NCI-H1694 (cell line): ENCODE results near the gene CCN2.

Experiments
- DNase-seq: peaks from one replicate; lab custom pipeline; 2025; lab: John Stamatoyannopoulos, UW

Gene CCN2, protein sequence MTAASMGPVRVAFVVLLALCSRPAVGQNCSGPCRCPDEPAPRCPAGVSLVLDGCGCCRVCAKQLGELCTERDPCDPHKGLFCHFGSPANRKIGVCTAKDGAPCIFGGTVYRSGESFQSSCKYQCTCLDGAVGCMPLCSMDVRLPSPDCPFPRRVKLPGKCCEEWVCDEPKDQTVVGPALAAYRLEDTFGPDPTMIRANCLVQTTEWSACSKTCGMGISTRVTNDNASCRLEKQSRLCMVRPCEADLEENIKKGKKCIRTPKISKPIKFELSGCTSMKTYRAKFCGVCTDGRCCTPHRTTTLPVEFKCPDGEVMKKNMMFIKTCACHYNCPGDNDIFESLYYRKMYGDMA

DNA sequence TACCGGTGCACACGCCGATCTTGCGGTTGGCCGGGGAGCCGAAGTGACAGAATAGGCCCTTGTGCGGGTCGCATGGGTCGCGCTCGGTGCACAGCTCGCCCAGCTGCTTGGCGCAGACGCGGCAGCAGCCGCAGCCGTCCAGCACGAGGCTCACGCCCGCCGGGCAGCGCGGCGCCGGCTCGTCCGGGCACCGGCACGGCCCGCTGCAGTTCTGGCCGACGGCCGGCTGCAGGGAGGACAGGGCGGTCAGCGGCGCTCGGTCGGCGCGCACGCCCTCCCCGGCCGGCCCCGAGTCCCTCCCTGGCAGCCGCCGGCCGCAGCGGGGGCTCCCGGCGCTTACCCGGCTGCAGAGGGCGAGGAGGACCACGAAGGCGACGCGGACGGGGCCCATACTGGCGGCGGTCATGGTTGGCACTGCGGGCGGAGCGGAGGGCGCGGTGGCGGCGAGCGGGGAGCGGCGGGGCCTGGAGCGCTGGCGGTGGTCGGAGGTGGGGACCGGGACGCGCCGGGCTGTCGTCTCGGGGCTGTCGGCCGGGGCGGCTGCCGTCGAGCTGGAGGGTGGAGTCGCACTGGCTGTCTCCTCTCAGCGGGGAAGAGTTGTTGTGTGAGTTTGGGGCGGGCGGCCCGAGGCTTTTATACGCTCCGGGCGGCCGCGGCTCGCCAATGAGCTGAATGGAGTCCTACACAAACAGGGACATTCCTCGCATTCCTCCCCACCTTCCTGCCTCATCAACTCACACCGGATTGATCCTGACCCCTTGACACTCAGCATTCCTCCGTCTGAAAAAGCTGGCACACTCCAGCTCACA, at the start of gene CCN2:
CCN2 (minus strand) TSS at position 606 of the 809 bp plus-strand sequence; CDS start at position 406, 200 bp downstream.
- DNase-seq = no peak

DNA sequence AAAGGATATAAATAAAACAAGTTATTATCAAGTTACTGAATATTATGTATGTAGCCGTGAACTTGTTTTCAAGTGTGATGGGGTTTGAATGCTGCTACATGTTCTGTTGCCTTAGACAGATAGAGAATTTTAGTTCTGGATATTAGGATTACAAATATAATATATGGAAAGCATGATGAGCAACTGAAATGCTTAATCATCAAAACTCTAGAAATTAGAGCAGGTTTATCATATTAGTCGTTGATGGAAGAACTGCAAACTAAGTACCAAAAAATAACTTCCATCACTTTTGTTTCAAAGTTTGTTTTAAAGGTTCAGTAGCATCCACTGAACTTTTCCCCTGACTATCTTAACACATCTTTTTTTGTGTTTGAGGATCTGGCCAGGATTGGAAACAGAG, 49.1 kb upstream of the CCN2 start:
- DNase-seq = no peak

DNA sequence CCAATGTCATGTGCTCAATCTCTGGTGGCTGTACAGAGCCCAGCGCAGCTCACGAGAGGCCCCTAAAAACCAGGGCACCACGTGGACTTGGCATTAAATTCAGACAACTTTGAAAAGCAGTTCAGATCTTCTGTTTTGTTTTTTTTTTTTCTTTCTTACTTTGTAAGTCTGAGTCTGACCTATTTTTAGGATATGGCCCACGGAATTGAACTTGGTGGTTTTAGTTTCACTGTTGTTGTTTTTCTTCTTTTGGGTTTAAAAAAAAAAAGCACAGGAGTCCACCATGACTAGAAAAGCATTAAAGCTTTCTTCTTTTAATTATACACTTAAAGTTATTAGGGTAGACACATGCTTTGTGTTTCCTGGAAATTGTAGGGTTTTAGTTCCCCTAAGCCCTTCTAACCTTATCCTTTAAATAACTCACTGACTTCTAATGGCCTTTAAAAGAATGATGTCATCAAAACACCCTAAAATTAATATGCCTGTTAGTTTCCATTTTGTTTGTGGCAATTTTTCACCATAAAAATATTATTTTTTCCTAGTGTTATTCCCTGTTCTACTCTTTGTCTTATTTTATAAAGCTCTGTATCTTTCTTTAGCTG, 48.5 kb upstream of the CCN2 start:
- no peak for DNase-seq

DNA sequence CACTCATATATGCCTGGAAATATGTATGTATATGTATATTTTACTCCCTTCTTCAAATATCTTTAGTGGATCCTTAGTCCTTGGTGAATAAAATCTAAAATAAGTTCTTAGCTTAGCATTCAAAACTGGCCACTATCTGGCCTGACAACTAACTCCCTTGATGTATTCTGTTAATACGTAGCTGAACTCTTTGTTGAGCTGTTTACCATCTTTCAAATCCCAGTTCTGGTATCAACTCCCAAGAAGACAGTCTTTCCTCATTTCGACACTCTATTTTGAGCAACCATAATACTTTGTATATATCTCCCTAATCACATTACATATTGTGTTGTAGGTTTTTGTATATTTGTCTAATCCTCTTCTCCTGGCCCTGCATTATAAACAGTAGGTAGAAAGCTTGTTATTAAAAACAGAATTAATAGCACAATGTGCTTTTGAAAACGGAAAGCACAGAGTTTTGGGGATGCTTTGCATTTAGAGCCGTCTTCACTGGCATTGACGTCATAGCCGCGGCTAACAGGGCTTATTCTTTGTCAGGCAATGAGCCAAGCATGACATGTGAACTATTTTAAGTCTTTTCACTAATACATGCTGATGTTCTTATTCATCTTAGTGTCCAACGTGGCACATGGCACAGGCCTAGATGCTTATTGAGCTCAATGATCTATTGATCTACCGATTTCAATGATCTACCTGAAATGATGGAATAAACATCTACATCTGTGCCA, 47.2 kb upstream of the CCN2 start:
- DNase-seq = no peak

DNA sequence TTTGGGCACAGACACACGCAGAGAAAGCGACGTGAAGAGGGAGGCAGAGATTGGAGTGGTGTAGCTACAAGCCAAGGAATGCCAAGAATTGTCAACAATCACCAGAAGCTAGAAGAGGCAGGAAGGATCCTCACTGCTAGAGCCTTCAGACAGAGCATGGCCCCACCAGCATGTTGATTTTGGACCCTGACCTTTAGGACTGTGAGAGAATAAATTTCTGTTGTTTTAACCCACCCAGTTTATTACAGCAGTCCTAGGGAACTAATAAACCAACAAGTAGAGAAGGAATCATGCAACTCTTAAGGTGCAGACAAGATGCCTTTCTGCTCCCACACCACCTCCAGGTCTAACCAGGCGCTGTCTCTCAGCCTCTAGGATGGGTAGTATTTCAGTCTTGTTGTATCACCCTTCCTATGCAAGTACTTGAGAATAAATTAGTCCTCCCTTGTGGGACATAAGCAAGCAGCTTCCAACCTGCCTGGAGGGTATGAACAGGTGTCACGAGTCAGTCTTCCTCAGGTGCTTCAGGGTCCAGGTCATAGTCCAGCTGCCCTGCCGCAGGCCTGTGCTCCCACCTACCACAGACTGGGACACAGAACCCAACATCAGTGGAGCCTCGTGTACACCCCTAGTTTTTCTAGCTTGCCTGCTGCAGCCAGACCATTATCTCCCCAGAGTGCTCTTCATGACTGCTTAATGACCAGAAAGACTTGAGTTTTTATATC, 46.4 kb upstream of the CCN2 start:
- DNase-seq = no peak

DNA sequence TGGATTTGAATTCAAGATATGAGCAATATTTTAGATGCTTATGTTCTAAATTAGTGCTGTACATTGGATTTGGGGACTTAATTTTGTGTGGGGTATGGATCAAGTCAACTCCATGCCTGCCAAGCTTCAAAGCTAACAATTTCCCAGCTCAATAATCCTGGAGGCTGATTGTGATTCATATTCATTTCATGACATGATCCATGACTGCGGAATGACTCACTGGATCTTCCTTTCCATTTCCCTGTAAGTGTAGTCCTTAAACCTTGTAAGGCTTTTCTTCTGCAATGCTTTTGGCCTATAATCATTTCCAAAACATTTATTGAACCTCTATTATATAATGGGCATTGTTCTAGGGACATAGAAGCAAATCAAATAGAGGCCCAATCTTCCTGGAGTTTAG, 44.7 kb upstream of the CCN2 start:
- no peak for DNase-seq

DNA sequence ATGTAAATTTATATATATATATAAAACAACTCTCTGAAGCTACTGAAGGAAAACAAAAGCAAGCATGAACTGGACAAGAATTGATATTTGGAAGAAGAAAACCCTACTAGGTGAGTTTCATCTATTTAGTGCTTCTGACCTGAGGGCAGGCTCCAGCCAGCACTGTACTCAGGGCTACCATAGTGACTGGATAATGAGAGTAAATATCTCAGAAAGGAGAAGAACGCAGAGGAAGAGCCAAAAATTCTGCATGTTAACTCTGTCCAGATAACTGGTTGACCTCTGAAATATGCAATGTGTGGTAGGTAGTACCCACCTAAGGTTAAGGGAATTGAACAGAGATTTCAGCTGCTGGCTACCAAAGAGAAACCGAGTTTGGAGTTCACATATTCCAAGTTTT, 41.4 kb upstream of the CCN2 start:
- DNase-seq = no peak

DNA sequence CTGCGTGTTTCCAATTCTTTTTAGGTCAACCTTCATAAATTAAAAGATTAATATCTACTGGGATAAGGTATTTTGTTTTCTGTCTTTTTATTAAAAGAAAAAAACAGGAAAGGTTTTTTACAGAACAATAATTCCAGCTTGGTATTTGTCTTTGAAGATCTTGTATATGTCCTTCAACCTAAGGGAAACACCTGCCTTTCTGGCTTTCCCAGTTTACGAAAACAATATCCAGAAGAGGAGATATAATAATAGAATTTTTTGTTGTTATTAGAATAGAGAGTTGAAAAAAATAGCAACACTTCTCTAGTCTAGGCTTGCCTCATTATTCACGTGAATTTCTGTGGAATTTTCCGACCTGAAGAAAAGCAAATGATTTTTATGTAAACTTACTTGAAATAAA, 37.9 kb upstream of the CCN2 start:
- no peak for DNase-seq

DNA sequence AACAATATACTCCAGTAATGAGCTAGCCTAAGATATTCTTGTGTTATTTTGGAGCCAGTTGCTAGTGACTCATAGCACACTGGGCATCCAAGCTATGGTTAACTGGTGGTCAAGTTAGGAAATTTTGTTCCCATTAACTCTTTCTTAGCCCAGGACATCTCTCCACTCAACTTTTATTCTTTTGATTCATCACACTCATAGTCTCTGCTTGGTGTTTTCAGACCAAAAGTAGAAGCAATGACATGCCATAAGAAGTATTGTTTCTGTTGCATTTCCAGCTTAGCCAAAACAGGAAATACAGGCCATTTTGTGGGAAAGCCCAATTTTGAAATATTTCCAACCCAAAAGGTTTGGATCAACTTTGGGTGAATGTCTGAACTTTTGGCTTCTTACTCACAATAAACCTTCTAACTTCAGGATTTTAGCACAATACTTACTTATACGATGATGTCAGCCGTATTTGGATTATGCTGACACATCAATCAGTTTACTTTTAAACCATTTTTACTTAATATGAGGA, 31.6 kb upstream of the CCN2 start:
- DNase-seq = no peak

DNA sequence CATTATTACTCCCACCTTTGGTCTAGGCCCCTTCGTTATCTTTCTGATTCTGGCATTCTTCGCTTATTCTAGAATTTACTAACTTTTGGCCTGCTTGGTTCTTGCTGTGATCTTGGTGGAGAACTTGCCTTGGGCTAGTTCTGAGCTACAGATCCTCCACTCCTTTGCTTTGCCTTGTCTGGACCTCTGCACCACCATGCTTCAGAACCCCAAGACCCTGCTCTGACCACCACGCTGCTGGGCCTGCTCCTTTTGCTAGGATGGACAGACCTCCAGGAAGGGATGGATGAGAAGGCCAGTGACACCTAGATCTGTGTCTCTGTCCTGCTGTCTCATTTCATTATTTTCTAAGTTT, 30.4 kb upstream of the CCN2 start:
- no peak for DNase-seq

DNA sequence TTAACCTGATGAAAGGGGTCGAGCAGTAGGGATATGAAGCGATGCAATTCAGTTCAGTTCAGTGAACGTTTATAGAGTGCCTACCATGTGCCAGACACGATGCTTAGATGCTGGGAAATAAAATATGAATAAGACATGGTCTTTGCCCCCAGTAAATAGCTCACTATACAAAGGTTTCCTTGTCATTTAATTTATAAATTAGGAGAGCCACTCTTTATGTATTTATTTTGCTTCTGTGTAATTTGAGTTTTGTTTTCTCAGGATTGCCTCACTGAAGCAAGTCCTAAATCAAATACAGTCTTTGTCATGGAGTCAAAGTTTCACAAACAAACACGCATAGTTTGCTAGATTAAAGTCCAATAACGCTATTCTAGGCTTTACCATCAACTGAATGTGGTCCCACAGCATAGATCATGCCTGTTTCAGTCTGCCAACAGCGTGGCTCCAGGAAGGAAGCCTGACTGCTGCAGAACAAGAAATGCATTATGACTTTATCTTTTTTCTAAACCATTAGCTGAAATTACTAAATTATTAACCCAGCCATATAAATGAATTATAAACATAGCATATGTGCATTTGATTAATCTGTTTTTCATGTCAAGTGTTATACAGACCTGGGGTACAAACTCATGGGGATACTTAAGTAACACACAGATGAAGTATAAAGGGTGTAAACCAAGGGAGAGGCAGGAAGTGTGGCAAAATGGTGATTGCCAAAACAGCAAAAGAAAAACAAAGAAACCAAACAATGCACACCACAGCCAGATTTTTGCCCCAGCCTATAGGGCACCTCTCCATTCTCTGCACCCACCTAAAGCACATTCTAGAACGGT, 29.8 kb upstream of the CCN2 start:
- DNase-seq = no peak

DNA sequence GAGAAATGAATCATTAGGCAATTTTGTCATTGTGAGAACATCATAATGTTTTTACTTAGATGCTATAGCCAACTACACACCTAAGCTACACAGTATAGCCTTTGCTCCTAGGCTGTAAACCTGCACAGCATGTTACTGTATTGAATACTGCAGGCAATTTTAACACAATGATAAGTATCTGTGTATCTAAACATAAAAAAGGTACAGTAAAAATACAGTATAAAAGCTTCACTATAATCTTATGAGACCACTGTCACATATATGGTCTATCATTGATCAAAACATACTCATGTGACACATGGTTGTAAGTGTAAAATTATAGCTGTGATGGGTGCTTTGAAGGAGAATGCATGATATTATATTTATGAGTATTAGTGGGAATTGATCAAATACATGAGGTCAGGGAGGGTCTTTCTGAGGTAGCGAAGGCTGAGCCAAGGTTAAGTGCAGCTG, 29.2 kb upstream of the CCN2 start:
- no peak for DNase-seq

DNA sequence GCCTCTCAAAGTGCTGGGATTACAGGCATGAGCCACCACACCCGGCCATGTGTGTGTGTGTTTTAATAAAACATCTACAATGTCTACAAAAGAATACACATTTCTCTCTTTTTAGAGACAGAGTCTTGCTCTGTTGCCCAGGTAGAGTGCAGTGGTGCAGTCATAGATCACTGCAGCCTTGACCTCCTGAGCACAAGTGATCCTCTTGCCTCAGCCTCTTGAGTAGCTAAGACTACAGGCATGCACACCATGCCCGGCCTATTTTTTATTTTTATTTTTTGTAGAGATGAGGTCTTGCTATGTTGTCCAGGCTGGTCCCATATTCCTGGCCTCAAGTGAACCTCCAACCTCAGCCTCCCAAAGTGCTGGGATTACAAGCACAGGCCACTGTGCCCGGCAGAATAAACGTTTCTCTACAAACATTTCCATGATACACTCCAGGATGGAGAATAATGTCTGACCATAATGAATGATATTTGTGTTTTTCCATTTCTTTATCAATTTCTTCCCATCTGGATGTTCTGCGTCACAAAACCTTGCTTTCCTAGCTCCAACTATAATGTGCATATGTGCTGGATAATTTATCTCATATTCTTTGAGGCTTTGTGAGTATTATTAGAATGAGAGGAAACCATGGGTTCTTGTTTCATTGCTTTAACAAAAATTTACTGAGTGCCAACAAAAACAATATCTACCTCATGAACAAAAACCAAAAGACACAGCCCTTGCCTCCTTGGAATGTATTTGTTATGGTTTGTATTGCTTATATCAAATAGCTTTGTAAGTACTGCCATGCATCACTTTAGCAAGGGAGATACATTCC, 28.6 kb upstream of the CCN2 start:
- DNase-seq = no peak

DNA sequence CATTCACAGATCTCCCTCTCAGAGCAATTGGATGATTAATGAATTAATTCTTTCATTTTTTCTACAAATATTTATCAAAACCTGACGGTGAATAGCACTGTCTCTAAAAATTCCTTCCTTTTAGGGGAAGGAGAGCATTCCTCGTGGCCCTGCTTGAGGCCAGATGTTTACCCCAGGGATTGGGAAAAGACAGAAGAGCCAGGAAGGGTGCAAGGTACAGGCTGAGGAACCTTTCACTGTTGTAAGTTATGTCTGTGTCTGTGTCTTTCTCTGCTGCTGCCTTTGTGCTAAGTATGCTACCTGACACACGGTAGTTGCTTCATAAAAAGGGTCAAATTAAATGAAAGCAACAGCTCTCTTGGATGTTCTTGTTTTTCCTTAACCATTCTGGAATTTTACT, 27.4 kb upstream of the CCN2 start:
- no peak for DNase-seq

DNA sequence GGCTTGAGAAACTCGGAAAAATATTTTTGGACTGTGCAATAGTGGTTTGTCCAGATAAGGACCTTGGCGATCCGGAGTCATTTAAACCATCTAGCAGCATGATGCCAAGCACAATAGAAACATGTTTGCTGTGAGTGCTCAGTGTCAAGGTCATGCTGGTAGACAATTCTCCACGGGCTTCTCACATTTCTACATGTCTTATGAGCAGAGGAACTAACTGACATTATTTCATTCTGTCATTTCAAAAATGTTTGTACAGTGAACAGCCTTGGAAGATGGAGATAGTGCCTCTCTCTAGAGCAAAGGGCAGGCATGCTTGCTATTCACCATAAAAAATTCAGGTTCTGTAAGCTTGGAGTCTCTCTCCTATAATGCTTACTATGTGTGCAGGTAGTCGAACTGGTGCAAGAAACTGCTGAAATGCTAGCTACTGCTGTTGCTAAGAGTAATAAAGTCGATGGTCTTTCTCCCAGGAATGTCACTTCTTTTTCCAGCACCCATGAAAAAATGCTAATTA, 25.4 kb upstream of the CCN2 start:
- DNase-seq = no peak

DNA sequence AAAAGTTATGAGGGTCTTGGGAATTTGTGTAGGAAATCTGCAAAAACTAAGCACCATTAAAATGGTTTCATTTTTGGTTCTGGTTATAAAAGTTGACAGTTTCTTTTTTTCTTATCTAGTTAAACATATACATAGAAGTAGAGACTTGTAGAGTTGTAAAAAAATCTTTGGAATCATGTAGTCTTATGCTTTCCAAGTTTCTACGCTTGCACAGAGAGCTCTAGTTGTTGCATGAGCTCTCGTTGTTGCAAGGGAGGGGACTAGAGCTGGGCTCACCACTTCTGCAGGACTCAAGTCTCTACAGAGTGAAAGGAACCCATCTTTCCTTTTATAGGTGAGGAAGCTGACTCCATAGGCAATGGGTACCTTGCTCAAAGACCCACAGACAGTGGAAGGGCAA, 21.6 kb upstream of the CCN2 start:
- DNase-seq = no peak

DNA sequence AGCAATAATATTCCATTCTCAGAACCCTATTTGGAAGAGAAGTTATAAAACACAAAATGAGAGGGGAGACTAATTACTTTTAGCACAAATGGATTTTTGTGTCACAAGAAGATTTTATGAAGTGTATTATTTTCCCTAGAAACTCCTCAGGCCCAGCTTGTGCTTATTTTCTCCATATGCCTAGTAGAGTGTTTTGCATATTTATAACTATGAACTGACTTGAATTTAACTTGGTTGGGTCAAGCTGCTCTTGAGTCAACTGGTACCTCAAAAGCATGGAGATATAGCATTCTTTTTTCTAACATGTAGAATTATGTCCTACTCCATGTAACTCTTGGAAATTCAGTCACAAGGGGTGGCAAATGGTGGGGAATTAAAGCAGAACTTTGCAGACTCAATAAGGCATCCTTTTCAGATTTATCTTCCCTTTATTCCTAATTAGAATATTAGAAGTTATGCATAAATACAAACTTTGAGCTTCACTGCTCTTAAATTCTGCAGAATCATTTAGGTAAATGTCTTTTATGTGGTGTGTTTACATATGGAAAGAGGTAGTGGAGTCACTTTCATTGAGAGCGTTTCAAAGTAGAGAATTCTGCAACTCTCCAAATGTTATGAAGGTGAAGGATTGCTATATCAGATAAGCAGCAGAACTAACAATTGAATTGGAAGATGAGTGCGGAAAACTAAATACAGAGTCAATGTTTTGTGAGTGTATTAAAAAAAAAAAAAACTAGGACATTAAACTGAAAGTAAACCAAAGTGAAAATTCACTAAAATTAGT, 19.1 kb upstream of the CCN2 start:
- DNase-seq = no peak

DNA sequence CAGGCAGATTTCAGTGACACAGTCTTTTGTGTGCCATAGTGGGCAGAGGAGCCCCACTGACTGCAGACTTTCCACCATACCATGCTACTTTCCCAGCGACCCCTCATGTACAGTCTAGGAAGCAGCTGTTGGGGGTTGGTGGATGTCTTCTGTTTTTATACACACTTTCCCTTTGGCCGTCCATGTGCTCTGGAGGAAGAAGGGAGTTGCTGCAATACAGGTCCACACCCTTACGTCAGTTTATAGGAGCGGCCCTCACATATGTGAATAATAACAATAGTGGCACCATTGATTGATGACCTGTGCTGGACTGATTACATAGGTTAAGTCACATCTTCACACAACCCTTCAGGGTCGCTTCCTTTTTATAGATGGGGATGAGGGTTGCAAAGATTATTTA, 17.5 kb upstream of the CCN2 start:
- no peak for DNase-seq

DNA sequence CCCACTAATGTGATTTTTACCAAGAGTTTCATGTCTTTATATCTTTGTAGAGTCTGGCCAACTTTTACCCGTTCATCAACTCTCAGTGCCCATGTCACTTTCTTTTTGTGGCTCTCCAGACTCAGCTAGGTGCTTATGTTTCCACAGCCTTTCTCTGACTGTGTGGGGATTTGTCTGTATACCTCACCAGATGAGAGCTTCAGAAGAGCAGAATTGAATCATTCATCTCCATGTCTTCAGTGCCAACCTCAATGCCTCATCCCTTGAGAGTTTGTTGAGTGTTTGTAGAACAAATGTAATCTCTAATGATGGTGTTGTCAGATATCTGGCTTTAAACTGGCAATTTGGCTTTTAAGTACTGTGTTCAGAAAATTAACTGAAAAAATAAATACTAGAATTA, 16.8 kb upstream of the CCN2 start:
- DNase-seq = no peak
